H1 (cell line): ENCODE measurements around the gene TMPRSS12. TPM values are rescaled to one million over a fixed set of nuclear protein-coding genes. Genes with fewer than 3 reads are reported as not detected.

ENCODE experiments used
- polyA plus RNA-seq, 7 experiments: library from polyadenylated mRNA; depleted of rRNA in 3 of 7; stranded (reverse) in 5 of 7; unstranded in 2 of 7; fragments of >200 nt in 5 of 7; fragments of 200-250 nt in 2 of 7; gene quantifications; 1 replicate in 5 of 7; 2 replicates in 1 of 7; 4 replicates in 1 of 7; pipeline versions ENCODE4 v1.2.1 to v1.2.3, GENCODE V29; 2011 to 2013; ENCODE audit warnings: missing spikeins in 2 of 7, mixed read lengths in 2 of 7
- small RNA-seq: library from polyadenylated mRNA; stranded (forward); fragments of <200 nt; extraction: miRNeasy Mini kit (QIAGEN cat#:217004); gene quantifications from one replicate; pipeline ENCODE3, GENCODE V24; 2013; ENCODE audit not compliant: insufficient read depth
- total RNA-seq: library from RNA; stranded (reverse); fragmentation: NEBNext Ultra II Directional; extraction: Animal tissue kit (Norgen Biotek cat#: 25700); gene quantifications from 2 replicates; pipeline ENCODE4 v1.2.1, GENCODE V29; 2021

TMPRSS12 gene
- total and polyA plus RNA-seq, 2 of the 8 experiments (the other 6 are each of a cell fraction or from before 2014, with no cell fraction given), result not detected

Small RNAs within 50 kb of the gene (small RNA-seq; reads per million reads assigned to genes)
- gene AC013244.2 (not detected), gene RN7SL519P (not detected)

Other genes starting within 250 kb of the TMPRSS12 start
- 41.6 and 41.8 TPM in 2 replicates for gene ATF1, start 78.8 kb upstream of the TMPRSS12 start, total RNA-seq
- gene ATF1, start 78.8 kb upstream of the TMPRSS12 start, polyA plus RNA-seq (2011; rRNA removed), result 16.7 and 23.2 TPM in 2 replicates
- not detected in 2 replicates for gene HIGD1C, start 109.6 kb downstream of the TMPRSS12 start, total RNA-seq
- not detected in 2 replicates for gene HIGD1C, start 109.6 kb downstream of the TMPRSS12 start, polyA plus RNA-seq (2011; rRNA removed)
- 59.3 and 61.5 TPM in 2 replicates for gene SLC11A2, start 183.5 kb downstream of the TMPRSS12 start, total RNA-seq
- gene SLC11A2, start 183.5 kb downstream of the TMPRSS12 start, polyA plus RNA-seq (2011; rRNA removed), result 42.8 and 55.0 TPM in 2 replicates
- 31.9 and 39.4 TPM in 2 replicates for gene LETMD1, start 205.4 kb downstream of the TMPRSS12 start, total RNA-seq
- 52.0 and 65.3 TPM in 2 replicates for gene LETMD1, start 205.4 kb downstream of the TMPRSS12 start, polyA plus RNA-seq (2011; rRNA removed)
- 31.9 and 34.0 TPM in 2 replicates for gene CSRNP2, start 240.7 kb downstream of the TMPRSS12 start, total RNA-seq
- gene CSRNP2, start 240.7 kb downstream of the TMPRSS12 start, polyA plus RNA-seq (2011; rRNA removed), result 11.3 and 13.7 TPM in 2 replicates